ENCODE data around the gene MAP2K5.

Gene MAP2K5

GRCh38 chr15:67590191-67590590 is 47.7 kb downstream of the MAP2K5 start:
- H3K27me3 ChIP-seq (replicated peaks; ENCODE audit: control insufficient read depth, insufficient read depth, low read length, poor library complexity, severe bottlenecking): no peaks in the 10 kb centered on the region
- H3K9me3 ChIP-seq (ENCODE audit: control insufficient read depth, low read length): no peaks in the 10 kb centered on the region
- H3K27ac ChIP-seq (ENCODE audit: insufficient read depth, low read length, poor library complexity, severe bottlenecking): no peak overlapping the region
- H3K4me3 ChIP-seq (ENCODE audit: insufficient read depth, low read depth, low read length, poor library complexity, severe bottlenecking): no peak overlapping the region
- DNase-seq: no peak
- H3K36me3 ChIP-seq (ENCODE audit: control insufficient read depth, insufficient read depth, low read length): peaks cover 32% of the 10 kb centered on the region
- no peaks in the 10 kb centered on the region for H3K4me1 ChIP-seq (ENCODE audit: control insufficient read depth, insufficient read depth, low read length, poor library complexity, severe bottlenecking)

DNA sequence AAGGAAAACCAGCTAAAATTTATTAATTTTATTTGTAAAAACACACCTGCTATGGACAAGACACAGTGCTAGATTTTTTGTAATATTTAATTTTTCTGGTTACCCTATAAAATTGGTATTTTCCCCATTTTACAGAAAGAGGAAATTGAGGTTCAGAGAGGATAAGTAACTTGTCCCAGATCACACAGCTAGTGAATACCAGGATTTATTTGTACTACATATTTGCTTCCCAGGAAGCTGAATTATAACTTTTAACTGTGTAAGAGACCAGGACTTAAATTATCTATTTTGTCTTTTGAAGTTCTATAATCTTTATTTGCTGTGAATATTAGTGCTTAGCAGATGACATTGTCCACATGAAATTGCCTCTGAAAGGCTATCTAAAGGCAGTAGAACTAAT is 49.7 kb downstream of the MAP2K5 start:
- H3K36me3 ChIP-seq (ENCODE audit: control insufficient read depth, insufficient read depth, low read length): peaks cover 23% of the 10 kb centered on the region
- H3K9me3 ChIP-seq (ENCODE audit: control insufficient read depth, low read length): no peaks in the 10 kb centered on the region
- no peak overlapping the region for H3K27ac ChIP-seq (ENCODE audit: insufficient read depth, low read length, poor library complexity, severe bottlenecking)
- H3K4me3 ChIP-seq (ENCODE audit: insufficient read depth, low read depth, low read length, poor library complexity, severe bottlenecking): no peak overlapping the region
- no peaks in the 10 kb centered on the region for H3K4me1 ChIP-seq (ENCODE audit: control insufficient read depth, insufficient read depth, low read length, poor library complexity, severe bottlenecking)
- H3K27me3 ChIP-seq (replicated peaks; ENCODE audit: control insufficient read depth, insufficient read depth, low read length, poor library complexity, severe bottlenecking): no peaks in the 10 kb centered on the region
- no peak for DNase-seq

DNA sequence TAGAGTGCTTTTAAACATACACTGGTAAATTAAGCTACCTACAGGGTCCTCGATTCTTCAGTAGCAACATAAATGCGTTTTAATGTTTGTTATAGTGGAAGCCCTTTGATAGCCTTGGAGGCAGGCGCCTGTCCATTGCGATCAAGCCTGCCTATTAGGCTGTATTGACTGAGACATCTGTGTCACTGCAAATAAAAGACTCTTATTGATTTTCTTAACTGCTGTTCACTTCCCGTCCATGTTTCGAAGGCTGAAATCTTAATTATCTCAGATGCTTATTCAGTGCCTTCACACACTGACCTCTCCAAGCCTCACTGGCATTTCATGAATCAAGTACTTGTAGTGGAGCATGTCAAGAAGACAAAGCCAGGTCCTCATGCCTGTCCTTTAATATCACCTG is 51.1 kb downstream of the MAP2K5 start:
- Histone ChIP-seq H3K27ac (ENCODE audit: insufficient read depth, low read length, poor library complexity, severe bottlenecking) (no peak overlapping the region), H3K4me3 (ENCODE audit: insufficient read depth, low read depth, low read length, poor library complexity, severe bottlenecking) (no peak overlapping the region), H3K27me3 (replicated peaks; ENCODE audit: control insufficient read depth, insufficient read depth, low read length, poor library complexity, severe bottlenecking) (no peaks in the 10 kb centered on the region), H3K36me3 (ENCODE audit: control insufficient read depth, insufficient read depth, low read length) (peaks cover 12% of the 10 kb centered on the region), H3K9me3 (ENCODE audit: control insufficient read depth, low read length) (no peaks in the 10 kb centered on the region), H3K4me1 (ENCODE audit: control insufficient read depth, insufficient read depth, low read length, poor library complexity, severe bottlenecking) (no peaks in the 10 kb centered on the region)
- no peak for DNase-seq

- peaks cover 12% of the 10 kb centered on the region for H3K36me3 ChIP-seq (ENCODE audit: control insufficient read depth, insufficient read depth, low read length)
- H3K27me3 ChIP-seq (replicated peaks; ENCODE audit: control insufficient read depth, insufficient read depth, low read length, poor library complexity, severe bottlenecking): no peaks in the 10 kb centered on the region
- no peak for DNase-seq
- H3K4me1 ChIP-seq (ENCODE audit: control insufficient read depth, insufficient read depth, low read length, poor library complexity, severe bottlenecking): no peaks in the 10 kb centered on the region
- no peak overlapping the region for H3K4me3 ChIP-seq (ENCODE audit: insufficient read depth, low read depth, low read length, poor library complexity, severe bottlenecking)
- H3K27ac ChIP-seq (ENCODE audit: insufficient read depth, low read length, poor library complexity, severe bottlenecking): no peak overlapping the region
- no peaks in the 10 kb centered on the region for H3K9me3 ChIP-seq (ENCODE audit: control insufficient read depth, low read length)
Measured at GRCh38 chr15:67594770-67595169, 52.3 kb downstream of the MAP2K5 start.

GRCh38 chr15:67595572-67595971 is 53.1 kb downstream of the MAP2K5 start:
- H3K4me3 ChIP-seq (ENCODE audit: insufficient read depth, low read depth, low read length, poor library complexity, severe bottlenecking): no peak overlapping the region
- H3K27ac ChIP-seq (ENCODE audit: insufficient read depth, low read length, poor library complexity, severe bottlenecking): no peak overlapping the region
- no peaks in the 10 kb centered on the region for H3K4me1 ChIP-seq (ENCODE audit: control insufficient read depth, insufficient read depth, low read length, poor library complexity, severe bottlenecking)
- H3K36me3 ChIP-seq (ENCODE audit: control insufficient read depth, insufficient read depth, low read length): peaks cover 18% of the 10 kb centered on the region
- no peaks in the 10 kb centered on the region for H3K27me3 ChIP-seq (replicated peaks; ENCODE audit: control insufficient read depth, insufficient read depth, low read length, poor library complexity, severe bottlenecking)
- H3K9me3 ChIP-seq (ENCODE audit: control insufficient read depth, low read length): no peaks in the 10 kb centered on the region
- no peak for DNase-seq

GRCh38 chr15:67601073-67601472 is 58.6 kb downstream of the MAP2K5 start:
- no peak overlapping the region for H3K27ac ChIP-seq (ENCODE audit: insufficient read depth, low read length, poor library complexity, severe bottlenecking)
- no peaks in the 10 kb centered on the region for H3K4me1 ChIP-seq (ENCODE audit: control insufficient read depth, insufficient read depth, low read length, poor library complexity, severe bottlenecking)
- H3K27me3 ChIP-seq (replicated peaks; ENCODE audit: control insufficient read depth, insufficient read depth, low read length, poor library complexity, severe bottlenecking): no peaks in the 10 kb centered on the region
- H3K4me3 ChIP-seq (ENCODE audit: insufficient read depth, low read depth, low read length, poor library complexity, severe bottlenecking): no peak overlapping the region
- peaks cover 13% of the 10 kb centered on the region for H3K36me3 ChIP-seq (ENCODE audit: control insufficient read depth, insufficient read depth, low read length)
- H3K9me3 ChIP-seq (ENCODE audit: control insufficient read depth, low read length): no peaks in the 10 kb centered on the region
- no peak for DNase-seq

GRCh38 chr15:67603063-67603462 is 60.6 kb downstream of the MAP2K5 start:
- Histone ChIP-seq H3K27ac (ENCODE audit: insufficient read depth, low read length, poor library complexity, severe bottlenecking) (no peak overlapping the region), H3K9me3 (ENCODE audit: control insufficient read depth, low read length) (no peaks in the 10 kb centered on the region), H3K4me1 (ENCODE audit: control insufficient read depth, insufficient read depth, low read length, poor library complexity, severe bottlenecking) (no peaks in the 10 kb centered on the region), H3K27me3 (replicated peaks; ENCODE audit: control insufficient read depth, insufficient read depth, low read length, poor library complexity, severe bottlenecking) (no peaks in the 10 kb centered on the region), H3K36me3 (ENCODE audit: control insufficient read depth, insufficient read depth, low read length) (peaks cover 9% of the 10 kb centered on the region), H3K4me3 (ENCODE audit: insufficient read depth, low read depth, low read length, poor library complexity, severe bottlenecking) (no peak overlapping the region)
- DNase-seq: no peak

DNA sequence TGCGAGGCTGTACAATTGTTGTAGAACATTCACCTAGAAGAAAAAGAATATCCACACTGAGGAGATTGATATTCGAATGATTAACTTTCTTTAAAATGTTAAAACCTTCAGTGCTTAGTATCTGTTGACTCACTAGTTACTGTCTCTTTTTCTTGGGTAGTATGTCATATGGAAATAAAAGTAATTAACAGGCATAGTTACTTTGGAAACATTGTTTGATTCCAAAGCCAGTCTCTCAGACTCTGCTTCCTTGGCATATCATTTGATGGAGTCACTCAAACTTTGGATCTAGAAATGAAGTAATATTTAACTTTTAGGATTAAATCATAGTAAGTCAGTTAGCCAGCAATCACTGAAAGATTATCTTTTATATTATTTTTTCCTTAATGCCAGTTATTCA is 63.4 kb downstream of the MAP2K5 start:
- H3K9me3 ChIP-seq (ENCODE audit: control insufficient read depth, low read length): no peaks in the 10 kb centered on the region
- peaks cover under 1% of the 10 kb centered on the region for H3K36me3 ChIP-seq (ENCODE audit: control insufficient read depth, insufficient read depth, low read length)
- H3K4me1 ChIP-seq (ENCODE audit: control insufficient read depth, insufficient read depth, low read length, poor library complexity, severe bottlenecking): no peaks in the 10 kb centered on the region
- no peak for DNase-seq
- H3K4me3 ChIP-seq (ENCODE audit: insufficient read depth, low read depth, low read length, poor library complexity, severe bottlenecking): no peak overlapping the region
- no peaks in the 10 kb centered on the region for H3K27me3 ChIP-seq (replicated peaks; ENCODE audit: control insufficient read depth, insufficient read depth, low read length, poor library complexity, severe bottlenecking)
- H3K27ac ChIP-seq (ENCODE audit: insufficient read depth, low read length, poor library complexity, severe bottlenecking): no peak overlapping the region

GRCh38 chr15:67606742-67607141 is 64.2 kb downstream of the MAP2K5 start:
- H3K27me3 ChIP-seq (replicated peaks; ENCODE audit: control insufficient read depth, insufficient read depth, low read length, poor library complexity, severe bottlenecking): no peaks in the 10 kb centered on the region
- DNase-seq: no peak
- no peak overlapping the region for H3K4me3 ChIP-seq (ENCODE audit: insufficient read depth, low read depth, low read length, poor library complexity, severe bottlenecking)
- no peaks in the 10 kb centered on the region for H3K36me3 ChIP-seq (ENCODE audit: control insufficient read depth, insufficient read depth, low read length)
- no peaks in the 10 kb centered on the region for H3K4me1 ChIP-seq (ENCODE audit: control insufficient read depth, insufficient read depth, low read length, poor library complexity, severe bottlenecking)
- H3K27ac ChIP-seq (ENCODE audit: insufficient read depth, low read length, poor library complexity, severe bottlenecking): no peak overlapping the region
- no peaks in the 10 kb centered on the region for H3K9me3 ChIP-seq (ENCODE audit: control insufficient read depth, low read length)

DNA sequence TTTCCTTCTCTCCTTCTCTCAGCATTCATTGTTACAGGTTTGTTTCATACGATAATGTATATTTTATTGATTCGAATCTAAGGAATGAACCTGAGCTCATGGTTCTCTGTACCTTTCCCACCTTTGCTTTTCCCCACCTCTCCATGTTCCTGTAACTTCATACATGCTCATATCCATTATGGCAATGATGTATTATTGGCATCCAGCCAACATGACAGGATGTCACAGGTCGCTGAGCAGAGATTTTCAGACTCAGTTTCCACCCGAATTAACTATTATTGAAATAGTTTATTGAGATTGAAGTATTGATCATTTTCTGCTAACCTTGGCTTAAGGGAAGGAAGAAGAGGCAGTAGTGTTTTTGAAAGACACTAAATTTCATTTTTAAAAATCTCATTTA is 64.8 kb downstream of the MAP2K5 start:
- H3K27ac ChIP-seq (ENCODE audit: insufficient read depth, low read length, poor library complexity, severe bottlenecking): no peak overlapping the region
- no peak for DNase-seq
- no peak overlapping the region for H3K4me3 ChIP-seq (ENCODE audit: insufficient read depth, low read depth, low read length, poor library complexity, severe bottlenecking)
- no peaks in the 10 kb centered on the region for H3K27me3 ChIP-seq (replicated peaks; ENCODE audit: control insufficient read depth, insufficient read depth, low read length, poor library complexity, severe bottlenecking)
- H3K9me3 ChIP-seq (ENCODE audit: control insufficient read depth, low read length): no peaks in the 10 kb centered on the region
- H3K36me3 ChIP-seq (ENCODE audit: control insufficient read depth, insufficient read depth, low read length): no peaks in the 10 kb centered on the region
- no peaks in the 10 kb centered on the region for H3K4me1 ChIP-seq (ENCODE audit: control insufficient read depth, insufficient read depth, low read length, poor library complexity, severe bottlenecking)
